Islet precursor cell (in vitro differentiated cells): Measurements from ENCODE around the gene SLC2A9.

Experiments used
- DNase-seq: peaks from one replicate; pipeline ENCODE4 v3.0.0-alpha.2; 2018

The SLC2A9 gene

GRCh38 chr4:9952415-9952950 is 68.8 kb downstream of the SLC2A9 start:
- DNase-seq: peak; percentile 63

- peak; percentile 10 for DNase-seq
Measured at GRCh38 chr4:9949573-9949972, 71.7 kb downstream of the SLC2A9 start.

- peak; percentile 41 for DNase-seq
Measured at GRCh38 chr4:9947168-9948062, 73.9 kb downstream of the SLC2A9 start.

- peak; percentile 1 for DNase-seq
Measured at GRCh38 chr4:9946170-9946569, 75.1 kb downstream of the SLC2A9 start.

GRCh38 chr4:9944431-9945425 is 76.6 kb downstream of the SLC2A9 start:
- peak; percentile 38 for DNase-seq

- DNase-seq: peak; percentile 21
Measured at GRCh38 chr4:9943761-9944160, 77.5 kb downstream of the SLC2A9 start.

- DNase-seq: peak; percentile 38
Measured at GRCh38 chr4:9942921-9943600, 78.2 kb downstream of the SLC2A9 start.

GRCh38 chr4:9942139-9942538 is 79.2 kb downstream of the SLC2A9 start:
- peak; percentile 19 for DNase-seq

- no peak for DNase-seq
Measured at GRCh38 chr4:9940041-9940440, 81.3 kb downstream of the SLC2A9 start.

- no peak for DNase-seq
Measured at GRCh38 chr4:9938933-9939332, 82.4 kb downstream of the SLC2A9 start.

- no peak for DNase-seq
Measured at GRCh38 chr4:9937078-9937477, 84.2 kb downstream of the SLC2A9 start.

GRCh38 chr4:9936129-9936644 is 85.1 kb downstream of the SLC2A9 start:
- DNase-seq: no peak

- DNase-seq: no peak
Measured at GRCh38 chr4:9933956-9934355, 87.3 kb downstream of the SLC2A9 start.

- no peak for DNase-seq
Measured at GRCh38 chr4:9933184-9933583, 88.1 kb downstream of the SLC2A9 start.

- no peak for DNase-seq
Measured at GRCh38 chr4:9932771-9933170, 88.5 kb downstream of the SLC2A9 start.

- no peak for DNase-seq
Measured at GRCh38 chr4:9931146-9931545, 90.2 kb downstream of the SLC2A9 start.

- DNase-seq: no peak
Measured at GRCh38 chr4:9929111-9929510, 92.2 kb downstream of the SLC2A9 start.

- no peak for DNase-seq
Measured at GRCh38 chr4:9927341-9928007, 93.8 kb downstream of the SLC2A9 start.

GRCh38 chr4:9926586-9926985 is 94.7 kb downstream of the SLC2A9 start:
- no peak for DNase-seq

- DNase-seq: no peak
Measured at GRCh38 chr4:9925750-9926439, 95.4 kb downstream of the SLC2A9 start.

- DNase-seq: peak; percentile 79
Measured at GRCh38 chr4:9924750-9925149, 96.5 kb downstream of the SLC2A9 start.
